MM.1S (cell line): ENCODE results near the gene FGF9.

Experiments used
- DNase-seq: peaks from one replicate; pipeline ENCODE4 v3.0.0-alpha.2; 2015
- H2AFZ ChIP-seq: fragments of 300-600 bp; sonication (generic); 2 replicates; pipeline ENCODE4 v1.6.0; 2016; ENCODE audit warnings: antibody characterized with exemption, low read length
- H3F3A ChIP-seq: fragments of 300-600 bp; sonication (generic); 2 replicates; pipeline ENCODE4 v1.6.1; 2016; ENCODE audit warnings: mild to moderate bottlenecking, antibody characterized with exemption, low read length, moderate library complexity, mixed read lengths; ENCODE audit not compliant: insufficient read depth
- H3K27ac ChIP-seq: fragments of 300-600 bp; sonication (generic); 2 replicates; pipeline ENCODE4 v1.5.1; 2016; ENCODE audit warnings: mild to moderate bottlenecking, low read length
- H3K27me3 ChIP-seq: fragments of 300-600 bp; sonication (generic); replicated peaks from 2 replicates; pipeline ENCODE4 v1.6.0; 2016; ENCODE audit warnings: low read length; ENCODE audit not compliant: insufficient read depth
- H3K36me3 ChIP-seq: fragments of 300-600 bp; sonication (generic); replicated peaks from 2 replicates; pipeline ENCODE4 v1.6.1; 2016; ENCODE audit warnings: mild to moderate bottlenecking, low read length, mixed read lengths; ENCODE audit not compliant: insufficient read depth
- H3K4me1 ChIP-seq: fragments of 300-600 bp; sonication (generic); 2 replicates; pipeline ENCODE4 v1.6.1; 2016; ENCODE audit warnings: low read length, mixed read lengths
- H3K4me2 ChIP-seq: fragments of 300-600 bp; sonication (generic); 2 replicates; pipeline ENCODE4 v1.6.0; 2016; ENCODE audit warnings: low read depth, low read length
- H3K4me3 ChIP-seq: fragments of 300-600 bp; sonication (generic); 2 replicates; pipeline ENCODE4 v1.5.1; 2016; ENCODE audit warnings: low read length, mixed read lengths
- H3K79me2 ChIP-seq: fragments of 300-600 bp; sonication (generic); 2 replicates; pipeline ENCODE4 v1.6.1; 2016; ENCODE audit warnings: mixed run types, low read length, mixed read lengths
- H3K9ac ChIP-seq: fragments of 300-600 bp; sonication (generic); 2 replicates; pipeline ENCODE4 v1.6.1; 2016; ENCODE audit warnings: low read length, mixed read lengths
- H3K9me2 ChIP-seq: fragments of 300-600 bp; sonication (generic); replicated peaks from 2 replicates; pipeline ENCODE4 v1.6.1; 2016; ENCODE audit warnings: mild to moderate bottlenecking, low read length, mixed read lengths; ENCODE audit not compliant: insufficient read depth
- H3K9me3 ChIP-seq: fragments of 300-600 bp; sonication (generic); replicated peaks from 2 replicates; pipeline ENCODE4 v1.6.1; 2016; ENCODE audit warnings: mild to moderate bottlenecking, low read length, mixed read lengths; ENCODE audit not compliant: insufficient read depth
- H4K20me1 ChIP-seq: fragments of 300-600 bp; sonication (generic); 2 replicates; pipeline ENCODE4 v1.6.1; 2016; ENCODE audit warnings: mild to moderate bottlenecking, low read length, moderate library complexity, mixed read lengths; ENCODE audit not compliant: insufficient read depth
- CTCF ChIP-seq: fragments of 300-600 bp; sonication (generic); IDR thresholded peaks from 2 replicates; pipeline ENCODE4 v1.5.1; 2016; ENCODE audit warnings: antibody characterized with exemption, low read length, mixed read lengths
- EZH2 ChIP-seq: fragments of 300-600 bp; sonication (generic); optimal IDR thresholded peaks from 2 replicates; pipeline ENCODE3; 2017; ENCODE audit warnings: low read depth, mild to moderate bottlenecking, antibody characterized with exemption, low read length, mixed read lengths
- EZH2phosphoT487 ChIP-seq: fragments of 300-600 bp; sonication (generic); IDR thresholded peaks from 2 replicates; pipeline ENCODE4 v1.6.1; 2018; ENCODE audit warnings: antibody characterized with exemption, low read length

The FGF9 gene

DNA sequence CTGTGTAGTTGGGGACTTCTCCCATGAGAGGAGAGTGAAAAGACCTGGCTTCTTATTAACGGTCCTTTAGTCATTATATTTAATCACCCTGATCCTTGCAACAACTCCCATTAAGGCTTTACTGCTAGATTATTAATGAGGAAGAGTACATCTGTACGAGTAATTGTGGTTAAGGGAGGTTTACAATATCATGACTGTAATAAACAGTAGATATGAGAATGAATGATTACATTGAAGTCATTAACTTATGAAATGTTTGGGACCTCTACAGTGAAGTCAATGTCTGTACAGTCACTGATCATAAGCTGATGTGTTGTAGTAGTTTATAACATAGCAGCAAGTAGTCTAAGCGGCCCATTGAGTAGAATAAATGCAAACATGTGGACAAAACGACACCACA lies 24.7 kb downstream of the FGF9 start:
- no peak overlapping the region for H3K27ac ChIP-seq

DNA sequence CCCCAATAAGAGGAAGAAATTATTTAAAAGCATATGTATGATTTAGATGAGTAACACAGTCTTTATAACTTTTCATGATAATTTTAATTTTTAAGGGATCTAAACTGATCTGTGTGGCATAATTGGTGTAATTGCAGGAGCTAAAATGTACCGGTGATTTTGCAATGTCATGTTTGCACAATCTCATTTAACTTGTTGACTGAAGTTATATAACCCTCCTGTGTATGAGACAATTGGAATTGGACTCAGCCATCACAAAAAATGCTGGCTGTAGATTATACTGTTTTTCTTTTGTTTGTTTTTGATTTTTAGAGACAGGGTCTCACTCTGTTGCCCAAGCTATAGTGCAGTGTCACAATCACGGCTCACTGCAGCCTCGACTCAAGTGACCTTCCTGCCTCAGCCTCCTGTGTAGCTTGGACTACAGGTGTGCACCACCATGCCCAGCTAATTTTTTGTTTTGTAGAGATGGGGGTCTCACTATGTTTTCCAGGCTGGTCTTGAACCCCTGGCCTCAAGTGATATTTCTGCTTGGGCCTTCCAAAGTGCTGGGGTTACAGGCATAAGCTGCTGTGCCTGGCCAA lies 26.1 kb downstream of the FGF9 start:
- Histone ChIP-seq H3K27me3 (no peaks in the 10 kb centered on the region), H3K36me3 (no peaks in the 10 kb centered on the region), H3K9ac (no peak overlapping the region), H4K20me1 (no peaks in the 10 kb centered on the region), H3K9me3 (no peaks in the 10 kb centered on the region), H3K9me2 (no peaks in the 10 kb centered on the region), H3K4me2 (no peak overlapping the region), H3K4me1 (peaks cover 9% of the 10 kb centered on the region; the same call in 1 of the 2 replicates), H3K27ac (no peak overlapping the region), H3K4me3 (no peak overlapping the region), H3F3A (no peaks in the 10 kb centered on the region), H2AFZ (no peak overlapping the region), H3K79me2 (no peaks in the 10 kb centered on the region)
- DNase-seq = no peak
- TF ChIP-seq CTCF (no peak), EZH2phosphoT487 (no peak), EZH2 (no peak)

More for the DNA sequence above, 24.7 kb downstream of the FGF9 start:
- H2AFZ ChIP-seq = no peak overlapping the region
- no peaks in the 10 kb centered on the region for H3F3A ChIP-seq
- H3K9me3 ChIP-seq = no peaks in the 10 kb centered on the region
- no peaks in the 10 kb centered on the region for H3K79me2 ChIP-seq
- no peaks in the 10 kb centered on the region for H3K27me3 ChIP-seq
- no peaks in the 10 kb centered on the region for H3K36me3 ChIP-seq
- DNase-seq = no peak
- no peak overlapping the region for H3K4me2 ChIP-seq
- H3K4me1 ChIP-seq = peaks cover 9% of the 10 kb centered on the region; the same call in 1 of the 2 replicates
- TF ChIP-seq CTCF (no peak), EZH2 (no peak), EZH2phosphoT487 (no peak)
- H3K9ac ChIP-seq = no peak overlapping the region
- no peaks in the 10 kb centered on the region for H4K20me1 ChIP-seq
- H3K4me3 ChIP-seq = no peak overlapping the region
- H3K9me2 ChIP-seq = no peaks in the 10 kb centered on the region

DNA sequence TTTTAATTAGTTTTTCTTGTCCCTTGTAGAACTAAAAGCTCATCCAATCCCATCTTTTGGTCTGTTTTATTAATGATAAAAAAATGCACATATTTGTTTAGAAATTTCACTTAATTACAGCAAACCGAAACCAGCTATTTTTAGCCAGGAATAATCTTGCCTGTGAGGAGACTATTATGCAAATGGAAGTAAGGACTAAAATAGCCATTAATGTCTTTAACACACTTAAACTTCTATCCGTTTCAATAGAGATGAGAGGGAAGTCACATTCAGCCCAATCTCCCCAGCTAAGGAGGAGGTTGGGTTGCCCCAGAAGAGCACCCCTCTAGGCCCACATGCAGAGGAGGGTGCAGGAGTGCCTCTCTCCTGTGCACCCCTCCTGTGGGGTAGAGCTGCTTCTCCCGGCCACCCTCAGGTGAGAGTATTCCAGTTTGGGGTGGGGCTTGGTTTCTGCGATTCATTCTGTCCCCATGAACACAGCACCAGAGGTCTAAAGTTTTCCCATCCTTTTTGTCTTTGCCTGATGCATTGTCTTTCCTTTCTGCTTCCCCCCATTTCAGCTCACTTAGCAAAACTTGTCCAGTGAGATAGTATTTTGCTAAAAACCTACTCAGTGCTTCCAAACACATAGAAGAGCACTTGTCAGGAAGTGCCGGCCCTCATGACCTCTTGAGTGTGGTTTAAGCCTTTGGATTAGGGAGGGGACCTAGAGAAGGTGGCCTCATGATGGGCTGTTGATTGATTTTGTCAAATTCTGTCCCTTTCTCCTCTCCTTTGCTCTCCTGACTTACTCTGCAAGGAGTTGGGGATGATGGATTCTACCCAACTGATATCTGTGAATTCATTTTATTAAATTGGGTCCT lies 28.2 kb downstream of the FGF9 start:
- DNase-seq = no peak

More for the DNA sequence above, 28.2 kb downstream of the FGF9 start:
- peaks cover 9% of the 10 kb centered on the region; the same call in 1 of the 2 replicates for H3K4me1 ChIP-seq
- H3K4me2 ChIP-seq = no peak overlapping the region
- no peaks in the 10 kb centered on the region for H3K36me3 ChIP-seq
- H3K4me3 ChIP-seq = no peak overlapping the region
- H3K9ac ChIP-seq = no peak overlapping the region
- TF ChIP-seq CTCF (no peak), EZH2phosphoT487 (no peak), EZH2 (no peak)
- H2AFZ ChIP-seq = no peak overlapping the region
- H3K27ac ChIP-seq = no peak overlapping the region
- no peaks in the 10 kb centered on the region for H3F3A ChIP-seq
- H4K20me1 ChIP-seq = no peaks in the 10 kb centered on the region
- H3K9me3 ChIP-seq = no peaks in the 10 kb centered on the region
- no peaks in the 10 kb centered on the region for H3K9me2 ChIP-seq
- no peaks in the 10 kb centered on the region for H3K79me2 ChIP-seq
- no peaks in the 10 kb centered on the region for H3K27me3 ChIP-seq
